Ishikawa (cell line): ENCODE results near the gene PATJ.
A peak's percentile ranks its signal among the peaks of the same experiment; 100 is the strongest.

Source experiments
- CEBPB ChIP-seq: IDR thresholded peaks from 2 replicates; pipeline ENCODE4 v1.6.1; 2012
- CREB1 ChIP-seq: IDR thresholded peaks from 2 replicates; pipeline ENCODE4 v1.6.1; 2012; ENCODE audit warnings: low read depth
- EGR1 ChIP-seq: IDR thresholded peaks from 2 replicates; pipeline ENCODE4 v1.6.1; 2012
- EP300 ChIP-seq: IDR thresholded peaks from 2 replicates; pipeline ENCODE4 v1.6.1; 2012; ENCODE audit warnings: borderline replicate concordance
- FOXM1 ChIP-seq: IDR thresholded peaks from 2 replicates; pipeline ENCODE4 v1.6.1; 2012; ENCODE audit warnings: low read depth, borderline replicate concordance
- NFIC ChIP-seq: IDR thresholded peaks from 2 replicates; pipeline ENCODE4 v1.6.1; 2012
- RAD21 ChIP-seq: IDR thresholded peaks from 2 replicates; pipeline ENCODE4 v1.6.1; 2012; ENCODE audit warnings: low read depth
- REST ChIP-seq: IDR thresholded peaks from 2 replicates; pipeline ENCODE4 v1.6.1; 2012; ENCODE audit warnings: low read depth, mild to moderate bottlenecking
- TAF1 ChIP-seq: IDR thresholded peaks from 2 replicates; pipeline ENCODE4 v1.6.1; 2012; ENCODE audit warnings: low read depth, mild to moderate bottlenecking
- TCF12 ChIP-seq: IDR thresholded peaks from 2 replicates; pipeline ENCODE4 v1.6.1; 2012; ENCODE audit warnings: low read depth
- TEAD4 ChIP-seq: IDR thresholded peaks from 2 replicates; pipeline ENCODE4 v1.6.1; 2012
- YY1 ChIP-seq: IDR thresholded peaks from 2 replicates; pipeline ENCODE4 v1.6.1; 2012; ENCODE audit warnings: low read depth
- ZBTB7A ChIP-seq: IDR thresholded peaks from 2 replicates; pipeline ENCODE4 v1.6.1; 2012; ENCODE audit warnings: low read depth
- TF ChIP-seq, protein P1 (sequence below): IDR thresholded peaks from 2 replicates; pipeline ENCODE4 v1.6.1; 2012
- TF ChIP-seq, protein P2 (sequence below): IDR thresholded peaks from 2 replicates; pipeline ENCODE4 v1.6.1; 2012

PATJ gene

GRCh38 chr1:61732726-61733125 lies 9.6 kb upstream of the PATJ start:
- no peak for TF ChIP-seq RAD21
- TF ChIP-seq, protein P1, sequence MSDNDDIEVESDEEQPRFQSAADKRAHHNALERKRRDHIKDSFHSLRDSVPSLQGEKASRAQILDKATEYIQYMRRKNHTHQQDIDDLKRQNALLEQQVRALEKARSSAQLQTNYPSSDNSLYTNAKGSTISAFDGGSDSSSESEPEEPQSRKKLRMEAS = no peak
- no peak for TF ChIP-seq YY1
- no peak for TF ChIP-seq NFIC
- no peak for TF ChIP-seq EGR1
- no peak for TF ChIP-seq REST
- TF ChIP-seq EP300 = no peak
- TF ChIP-seq TCF12 = no peak
- TF ChIP-seq TAF1 = no peak
- no peak for TF ChIP-seq FOXM1

DNA sequence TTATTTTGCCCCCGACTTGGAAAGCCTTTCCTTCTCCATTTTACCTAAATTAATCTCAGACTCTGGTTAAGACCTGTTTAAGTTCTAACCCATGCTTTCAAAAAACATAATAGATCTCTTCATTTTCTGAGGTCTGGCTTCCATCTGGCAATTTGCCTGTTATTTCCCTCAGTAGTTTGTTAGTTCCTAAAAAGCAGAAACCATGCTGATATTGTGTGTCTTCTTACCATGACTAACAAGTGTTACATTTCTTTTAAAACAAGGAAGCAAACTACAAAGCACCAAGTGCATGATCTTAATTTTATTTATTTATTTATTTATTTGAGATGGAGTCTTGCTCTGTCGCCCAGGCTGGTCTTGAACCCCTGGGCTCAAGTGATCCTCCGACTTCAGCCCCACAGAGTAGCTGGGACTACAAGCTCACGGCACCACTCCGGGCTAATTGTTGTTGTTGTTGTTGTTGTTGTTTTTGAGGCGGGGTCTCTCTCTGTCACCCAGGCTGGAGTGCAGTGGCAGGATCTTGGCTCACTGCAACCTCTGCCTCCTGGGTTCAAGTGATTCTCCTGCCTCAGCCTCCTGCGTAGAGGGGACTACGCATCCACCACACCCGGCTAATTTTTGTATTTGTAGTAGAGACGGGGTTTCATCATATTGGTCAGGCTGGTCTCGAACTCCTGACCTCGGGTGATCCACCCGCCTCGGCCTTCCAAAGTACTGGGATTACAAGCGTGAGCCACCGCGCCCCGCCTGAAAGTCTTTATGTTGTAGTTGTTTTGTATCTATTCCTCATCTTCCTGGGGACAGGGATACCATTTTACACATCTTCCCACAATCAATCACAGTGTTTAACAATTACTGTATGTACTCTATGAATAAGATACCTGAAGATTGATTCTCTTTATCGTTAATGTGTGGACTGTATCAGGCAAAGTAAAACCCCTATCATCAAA lies 1.3 kb upstream of the PATJ start:
- TF ChIP-seq FOXM1 = no peak
- no peak for TF ChIP-seq TAF1
- no peak for TF ChIP-seq CEBPB
- TF ChIP-seq, protein P2, sequence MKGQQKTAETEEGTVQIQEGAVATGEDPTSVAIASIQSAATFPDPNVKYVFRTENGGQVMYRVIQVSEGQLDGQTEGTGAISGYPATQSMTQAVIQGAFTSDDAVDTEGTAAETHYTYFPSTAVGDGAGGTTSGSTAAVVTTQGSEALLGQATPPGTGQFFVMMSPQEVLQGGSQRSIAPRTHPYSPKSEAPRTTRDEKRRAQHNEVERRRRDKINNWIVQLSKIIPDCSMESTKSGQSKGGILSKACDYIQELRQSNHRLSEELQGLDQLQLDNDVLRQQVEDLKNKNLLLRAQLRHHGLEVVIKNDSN = no peak
- TF ChIP-seq EP300 = no peak
- TF ChIP-seq ZBTB7A = no peak
- TF ChIP-seq TCF12 = no peak
- TF ChIP-seq YY1 = no peak
- TF ChIP-seq EGR1 = no peak
- no peak for TF ChIP-seq CREB1
- no peak for TF ChIP-seq REST
- TF ChIP-seq TEAD4 = no peak
- TF ChIP-seq, protein P1 = no peak
- TF ChIP-seq RAD21 = no peak
- TF ChIP-seq NFIC = no peak

DNA sequence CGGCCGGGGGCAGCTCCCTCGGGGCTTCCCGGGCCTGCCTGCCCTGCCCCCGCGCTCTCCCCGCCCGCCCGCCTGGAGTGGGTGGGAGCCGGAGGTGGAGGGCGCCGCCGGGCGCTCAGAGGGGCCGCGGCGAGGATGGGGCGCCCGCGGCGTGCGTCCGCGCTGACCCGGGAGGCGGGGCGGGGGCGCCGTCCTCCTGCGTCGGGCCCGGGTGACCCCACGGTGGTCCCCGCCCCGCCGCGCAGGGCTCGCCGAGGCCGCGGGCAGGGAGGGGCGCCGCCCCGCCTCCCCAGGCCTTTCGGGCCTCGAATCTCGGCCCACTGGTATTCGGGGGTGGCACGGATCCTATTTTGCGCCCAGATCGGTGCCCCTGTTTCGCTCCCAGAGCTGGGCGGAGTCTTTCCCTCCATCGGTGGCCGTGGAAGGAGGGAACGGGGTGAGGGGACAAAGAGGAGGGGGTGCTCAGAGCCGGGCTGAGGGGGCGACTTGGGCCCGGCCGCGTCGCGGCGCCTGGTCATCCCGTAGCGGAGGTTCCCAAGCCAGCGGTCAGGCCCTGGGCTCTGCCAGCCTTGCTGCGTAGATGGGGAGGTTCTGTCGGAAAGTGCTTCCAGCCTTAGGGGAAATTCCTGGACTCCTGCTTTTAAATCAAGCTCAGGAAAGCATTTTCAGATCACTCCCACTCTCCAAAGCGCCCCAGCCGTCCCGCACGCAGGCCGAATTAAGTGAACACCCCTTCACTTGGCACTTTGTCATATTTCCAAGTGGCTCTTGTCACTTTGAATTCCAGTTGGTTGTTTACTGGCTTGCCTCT lies 545 bp downstream of the PATJ start:
- TF ChIP-seq ZBTB7A (peak; percentile 25; the same call in 1 of the 2 replicates), TCF12 (no peak), CREB1 (no peak), TAF1 (peak; percentile 29; the same call in 1 of the 2 replicates), TEAD4 (no peak)
- TF ChIP-seq, protein P2 = no peak

- TF ChIP-seq EGR1 (no peak), EP300 (no peak), RAD21 (no peak), YY1 (no peak), NFIC (no peak), FOXM1 (no peak), TEAD4 (no peak), CREB1 (no peak), REST (no peak)
- TF ChIP-seq, protein P2 = no peak
- TF ChIP-seq, protein P1 = no peak
Observed at GRCh38 chr1:61743431-61743705, 1.1 kb downstream of the PATJ start.
